DMS 273 (cell line): ENCODE measurements around the gene UBXN11.
A peak's percentile ranks its signal among the peaks of the same experiment; 100 is the strongest.
"Not testable (repeated sequence)": the region's sequence is repeated elsewhere in the genome, so short reads cannot be mapped to it uniquely, and the experiment has no call there.

Source experiments
- DNase-seq: peaks from one replicate; lab custom pipeline; 2025; ENCODE audit not compliant: unreplicated experiment; lab: John Stamatoyannopoulos, UW

UBXN11 gene

GRCh38 chr1:26336477-26337205 is 30.2 kb upstream of the UBXN11 start:
- DNase-seq: peak; percentile 74

GRCh38 chr1:26335774-26336476 is 29.5 kb upstream of the UBXN11 start:
- no peak for DNase-seq

GRCh38 chr1:26333312-26333711 is 26.9 kb upstream of the UBXN11 start:
- DNase-seq: not testable (repeated sequence)

GRCh38 chr1:26330276-26330675 is 23.8 kb upstream of the UBXN11 start:
- no peak for DNase-seq

- not testable (repeated sequence) for DNase-seq
These were observed 22.9 kb upstream of the UBXN11 start for GRCh38 chr1:26329380-26329779.

GRCh38 chr1:26328597-26328996 is 22.2 kb upstream of the UBXN11 start:
- no peak for DNase-seq

GRCh38 chr1:26327956-26328362 is 21.5 kb upstream of the UBXN11 start:
- peak; percentile 48 for DNase-seq

GRCh38 chr1:26324550-26324949 is 18.1 kb upstream of the UBXN11 start:
- DNase-seq: no peak

- DNase-seq: no peak
These were observed 16.9 kb upstream of the UBXN11 start for GRCh38 chr1:26323382-26323781.

- no peak for DNase-seq
These were observed 15.6 kb upstream of the UBXN11 start for GRCh38 chr1:26322042-26322331.

- peak; percentile 95 for DNase-seq
These were observed 15.0 kb upstream of the UBXN11 start for GRCh38 chr1:26321315-26322041.

- DNase-seq: no peak
These were observed 14.5 kb upstream of the UBXN11 start for GRCh38 chr1:26320896-26321295.

- DNase-seq: peak; percentile 71
These were observed 12.1 kb upstream of the UBXN11 start for GRCh38 chr1:26318338-26319064.

GRCh38 chr1:26317612-26318337 is 11.3 kb upstream of the UBXN11 start, which contains the start of gene CD52:
Gene CD52, plus strand, starts transcription at chr1:26317958. Its CDS starts 60 bp downstream, at chr1:26318018.
- no peak for DNase-seq

GRCh38 chr1:26317146-26317545 is 10.7 kb upstream of the UBXN11 start:
- no peak for DNase-seq

- no peak for DNase-seq
These were observed 9.7 kb upstream of the UBXN11 start for GRCh38 chr1:26315874-26316850.

GRCh38 chr1:26314501-26314900 is 8.1 kb upstream of the UBXN11 start:
- no peak for DNase-seq

GRCh38 chr1:26307966-26308899 is 1.8 kb upstream of the UBXN11 start:
- DNase-seq: not testable (repeated sequence)
